Hepatocyte (in vitro differentiated cells): ENCODE data around the gene ARHGAP25. TPM values are rescaled to one million over a fixed set of nuclear protein-coding genes. Genes with fewer than 3 reads are reported as not detected.

ENCODE experiments used
- DNase-seq: peaks from one replicate; pipeline ENCODE4 v3.0.0-alpha.2; 2016; ENCODE audit warnings: low spot score
- H2AFZ ChIP-seq: fragments of 200-600 bp; sonication (generic); 2 replicates; pipeline ENCODE4 v1.6.0; 2016; ENCODE audit warnings: antibody characterized with exemption, mild to moderate bottlenecking
- H3K27ac ChIP-seq: fragments of 200-600 bp; sonication (generic); 2 replicates; pipeline ENCODE4 v1.5.1; 2016; ENCODE audit warnings: mild to moderate bottlenecking
- H3K27me3 ChIP-seq: fragments of 200-600 bp; sonication (generic); 2 replicates; pipeline ENCODE4 v1.6.1; 2016
- H3K36me3 ChIP-seq: fragments of 200-600 bp; sonication (generic); replicated peaks from 2 replicates; pipeline ENCODE4 v1.5.1; 2016; ENCODE audit warnings: low read depth; ENCODE audit not compliant: insufficient read depth
- H3K4me1 ChIP-seq: fragments of 200-600 bp; sonication (generic); 2 replicates; pipeline ENCODE4 v1.5.1; 2016; ENCODE audit warnings: mild to moderate bottlenecking, moderate library complexity; ENCODE audit not compliant: insufficient read depth
- H3K4me2 ChIP-seq: fragments of 200-600 bp; sonication (generic); 2 replicates; pipeline ENCODE4 v1.6.0; 2016
- H3K4me3 ChIP-seq: fragments of 200-600 bp; sonication (generic); 2 replicates; pipeline ENCODE4 v1.5.1; 2016; ENCODE audit warnings: mild to moderate bottlenecking
- H3K79me2 ChIP-seq: fragments of 200-600 bp; sonication (generic); 2 replicates; pipeline ENCODE4 v1.6.0; 2017; ENCODE audit warnings: mild to moderate bottlenecking
- H3K9me2 ChIP-seq: fragments of 200-600 bp; sonication (generic); replicated peaks from 2 replicates; pipeline ENCODE4 v1.6.0; 2017; ENCODE audit warnings: mild to moderate bottlenecking; ENCODE audit not compliant: insufficient read depth
- H3K9me3 ChIP-seq: fragments of 200-600 bp; sonication (generic); 2 replicates; pipeline ENCODE4 v1.5.1; 2016; ENCODE audit warnings: low read depth, mild to moderate bottlenecking
- H4K20me1 ChIP-seq: fragments of 200-600 bp; sonication (generic); 2 replicates; pipeline ENCODE4 v1.6.0; 2016; ENCODE audit warnings: mild to moderate bottlenecking; ENCODE audit not compliant: insufficient read depth, poor library complexity, severe bottlenecking
- EZH2 ChIP-seq: fragments of 200-600 bp; sonication (generic); IDR thresholded peaks from 2 replicates; pipeline ENCODE4 v1.6.1; 2016; ENCODE audit warnings: antibody characterized with exemption, mild to moderate bottlenecking, borderline replicate concordance
- EZH2phosphoT487 ChIP-seq: fragments of 200-600 bp; sonication (generic); IDR thresholded peaks from one replicate; pipeline ENCODE4 v1.6.1; 2018; ENCODE audit warnings: antibody characterized with exemption, mild to moderate bottlenecking, low read depth, moderate library complexity; ENCODE audit not compliant: unreplicated experiment, severe bottlenecking
- WGBS: methylation state at CpG from one replicate; pipeline ENCODE4 v1.1.6; 2016; ENCODE audit warnings: low lambda C conversion rate; ENCODE audit errors: missing lambda C conversion rate; 5-methylcytosine and 5-hydroxymethylcytosine counted together
- polyA plus RNA-seq: library from polyadenylated mRNA; unstranded; fragments of >200 nt; fragmentation: Nextera tagmentation; extraction: Ambion mirVana; gene quantifications from 2 replicates; pipeline ENCODE4 v1.2.1, GENCODE V29; 2016
- total RNA-seq: library from RNA; depleted of rRNA; stranded (reverse); fragments of >200 nt; gene quantifications from 2 replicates; pipeline ENCODE4 v1.2.3, GENCODE V29; 2014
- TF ChIP-seq, protein P1 (sequence below): fragments of 200-600 bp; sonication (generic); IDR thresholded peaks from 2 replicates; pipeline ENCODE4 v1.5.1; 2016; ENCODE audit warnings: antibody characterized with exemption, mild to moderate bottlenecking; ENCODE audit not compliant: poor library complexity

Gene ARHGAP25
- total and polyA plus RNA-seq, 2 experiments from 2014 or later, result 0.21 to 0.47 TPM

DNA sequence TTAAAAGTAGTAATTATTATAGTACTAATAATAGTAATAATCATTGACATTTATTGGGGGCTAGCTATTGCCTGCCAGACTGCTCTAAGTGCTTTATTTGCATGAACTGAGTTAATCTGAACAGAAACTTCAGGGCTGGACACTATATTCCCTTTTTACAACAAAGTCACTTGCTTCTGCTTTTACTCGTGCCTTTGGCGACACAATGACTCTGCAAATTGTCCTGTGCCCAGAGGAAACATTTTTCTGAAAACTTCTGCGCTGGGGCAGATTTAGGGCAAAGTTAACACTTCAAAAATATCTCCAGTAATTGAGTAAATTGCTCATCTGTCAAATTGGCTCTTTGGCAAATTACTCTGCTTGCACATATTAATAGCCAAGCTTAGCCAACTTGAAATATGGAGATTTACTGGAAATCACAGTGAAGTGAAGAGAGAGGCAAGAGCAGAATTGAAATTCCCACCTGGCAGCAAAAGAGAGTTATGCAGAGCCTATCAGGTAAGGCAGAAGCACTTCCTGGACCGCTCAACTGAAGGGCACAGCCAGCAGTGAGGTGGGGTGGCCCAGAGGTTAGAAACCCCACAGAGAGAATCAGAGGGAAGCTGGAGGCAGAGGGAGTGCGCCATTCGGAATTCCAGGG lies 100.2 kb downstream of the ARHGAP25 start:
- no peak overlapping the region for H3K4me3 ChIP-seq
- H3K4me2 ChIP-seq, result no peak overlapping the region
- H3K27ac ChIP-seq, result no peak overlapping the region
- H3K4me1 ChIP-seq, result no peaks in the 10 kb centered on the region
- no peaks in the 10 kb centered on the region for H3K27me3 ChIP-seq
- no peaks in the 10 kb centered on the region for H3K79me2 ChIP-seq
- no peaks in the 10 kb centered on the region for H3K9me2 ChIP-seq
- TF ChIP-seq EZH2 (no peak), EZH2phosphoT487 (no peak)
- TF ChIP-seq, protein P1, sequence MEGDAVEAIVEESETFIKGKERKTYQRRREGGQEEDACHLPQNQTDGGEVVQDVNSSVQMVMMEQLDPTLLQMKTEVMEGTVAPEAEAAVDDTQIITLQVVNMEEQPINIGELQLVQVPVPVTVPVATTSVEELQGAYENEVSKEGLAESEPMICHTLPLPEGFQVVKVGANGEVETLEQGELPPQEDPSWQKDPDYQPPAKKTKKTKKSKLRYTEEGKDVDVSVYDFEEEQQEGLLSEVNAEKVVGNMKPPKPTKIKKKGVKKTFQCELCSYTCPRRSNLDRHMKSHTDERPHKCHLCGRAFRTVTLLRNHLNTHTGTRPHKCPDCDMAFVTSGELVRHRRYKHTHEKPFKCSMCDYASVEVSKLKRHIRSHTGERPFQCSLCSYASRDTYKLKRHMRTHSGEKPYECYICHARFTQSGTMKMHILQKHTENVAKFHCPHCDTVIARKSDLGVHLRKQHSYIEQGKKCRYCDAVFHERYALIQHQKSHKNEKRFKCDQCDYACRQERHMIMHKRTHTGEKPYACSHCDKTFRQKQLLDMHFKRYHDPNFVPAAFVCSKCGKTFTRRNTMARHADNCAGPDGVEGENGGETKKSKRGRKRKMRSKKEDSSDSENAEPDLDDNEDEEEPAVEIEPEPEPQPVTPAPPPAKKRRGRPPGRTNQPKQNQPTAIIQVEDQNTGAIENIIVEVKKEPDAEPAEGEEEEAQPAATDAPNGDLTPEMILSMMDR, result no peak
- H4K20me1 ChIP-seq, result no peaks in the 10 kb centered on the region
- no peak overlapping the region for H2AFZ ChIP-seq
- no peak for DNase-seq
- H3K9me3 ChIP-seq, result no peaks in the 10 kb centered on the region
- 79% methylated on average over 6 of the region's 6 CpGs for WGBS
- H3K36me3 ChIP-seq, result no peaks in the 10 kb centered on the region

DNA sequence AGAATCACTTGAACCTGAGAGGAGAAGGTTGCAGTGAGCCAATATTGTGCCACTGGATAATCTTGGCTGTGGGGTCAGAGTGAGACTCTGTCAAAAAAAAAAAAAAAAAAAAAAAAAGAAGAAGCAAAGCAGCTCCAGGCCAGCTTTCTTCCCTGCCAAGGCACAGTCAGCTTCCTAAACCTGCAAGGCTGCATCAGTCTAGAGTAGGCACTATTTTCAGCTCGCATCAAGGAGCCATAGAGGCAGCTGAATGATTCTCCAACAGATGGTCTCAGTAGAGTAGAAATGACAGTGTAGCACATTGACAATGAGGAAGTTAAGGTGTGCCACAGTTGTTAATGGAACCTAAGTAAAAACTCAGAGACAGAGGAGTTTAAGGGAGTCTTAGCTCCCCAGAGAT lies 101.0 kb downstream of the ARHGAP25 start:
- 100% methylated on average over 1 of the region's 1 CpG for WGBS

DNA sequence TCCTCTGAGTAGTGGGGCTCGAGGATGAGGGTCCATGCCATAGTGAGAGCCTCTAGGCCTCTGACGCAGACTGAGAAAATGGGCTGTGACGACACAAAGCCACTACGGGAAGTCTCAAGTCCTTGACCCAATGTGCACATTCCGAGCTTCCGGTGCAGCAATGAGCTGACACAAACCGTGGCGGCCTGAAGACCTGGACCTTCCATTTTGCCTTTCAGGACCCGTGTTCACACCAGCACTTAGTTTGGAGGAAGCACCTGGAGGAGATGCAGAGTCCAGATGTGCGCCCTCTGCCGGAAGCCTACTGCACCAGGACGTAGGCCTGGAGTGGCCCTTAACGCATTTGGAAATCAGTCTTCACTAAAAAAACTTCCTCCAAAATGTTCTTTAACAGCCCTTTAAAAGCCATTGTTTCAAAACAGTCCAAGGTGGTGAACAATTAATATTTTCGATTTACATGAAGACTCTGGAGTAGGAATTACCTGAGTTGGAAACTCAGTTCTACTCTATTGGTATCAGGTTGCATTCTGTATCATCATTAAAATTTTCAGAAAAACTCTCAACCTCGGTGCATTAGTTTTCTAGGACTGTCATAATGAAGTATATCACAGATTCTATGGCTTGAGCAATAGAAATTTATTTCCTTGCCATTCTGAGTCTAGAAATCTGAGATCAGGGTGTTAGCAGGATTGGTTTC lies 102.7 kb downstream of the ARHGAP25 start:
- Histone ChIP-seq H3K4me1 (no peaks in the 10 kb centered on the region), H3K36me3 (no peaks in the 10 kb centered on the region), H4K20me1 (no peaks in the 10 kb centered on the region), H3K4me3 (no peak overlapping the region), H2AFZ (no peak overlapping the region), H3K79me2 (no peaks in the 10 kb centered on the region), H3K27me3 (no peaks in the 10 kb centered on the region), H3K9me2 (no peaks in the 10 kb centered on the region), H3K9me3 (no peaks in the 10 kb centered on the region), H3K27ac (no peak overlapping the region), H3K4me2 (no peak overlapping the region)
- WGBS, result 69% methylated on average over 15 of the region's 15 CpGs
- peak; percentile 75 for DNase-seq
- TF ChIP-seq, protein P1, result peak; percentile 55
- no peak for TF ChIP-seq EZH2

More for the DNA sequence above, 101.0 kb downstream of the ARHGAP25 start:
- H2AFZ ChIP-seq, result no peak overlapping the region
- H3K36me3 ChIP-seq, result no peaks in the 10 kb centered on the region
- no peaks in the 10 kb centered on the region for H3K9me3 ChIP-seq
- no peaks in the 10 kb centered on the region for H3K27me3 ChIP-seq
- no peak for DNase-seq
- H3K4me2 ChIP-seq, result no peak overlapping the region
- TF ChIP-seq, protein P1, result no peak
- TF ChIP-seq EZH2phosphoT487 (no peak), EZH2 (no peak)
- no peaks in the 10 kb centered on the region for H3K79me2 ChIP-seq
- H3K4me1 ChIP-seq, result no peaks in the 10 kb centered on the region
- no peak overlapping the region for H3K27ac ChIP-seq
- H4K20me1 ChIP-seq, result no peaks in the 10 kb centered on the region
- no peak overlapping the region for H3K4me3 ChIP-seq
- no peaks in the 10 kb centered on the region for H3K9me2 ChIP-seq
